Measurements from ENCODE around the gene ASPA. TPM values are rescaled to one million over a fixed set of nuclear protein-coding genes. Genes with fewer than 3 reads are reported as not detected.

Gene ASPA
- total and polyA plus RNA-seq, 7 donors, result 0.69 to 8.0 (median 1.2) TPM

- Histone ChIP-seq H3K36me3 (no peaks in the 10 kb centered on the region), H3K4me1 (no peaks in the 10 kb centered on the region), H3K27me3 (no peaks in the 10 kb centered on the region), H3K4me3 (no peak overlapping the region), H3K27ac (no peak overlapping the region), H3K9me3 (no peaks in the 10 kb centered on the region)
- TF ChIP-seq CTCF (IDR thresholded peaks at IDR 0.05), result no peak
- TF ChIP-seq POLR2AphosphoS5 (IDR thresholded peaks at IDR 0.05), result no peak
- no peak for TF ChIP-seq EP300 (IDR thresholded peaks at IDR 0.05)
- TF ChIP-seq POLR2A (IDR thresholded peaks at IDR 0.05), result no peak
- intact Hi-C loops (cut with DNase I), result no loop called here
- DNase-seq, result no peak
- WGBS, 2 donors, result 84 to 92% methylated on average over 10 of the region's 10 CpGs
Observed at GRCh38 chr17:3543453-3543852, 67.7 kb downstream of the ASPA start.

GRCh38 chr17:3544365-3544764 is 68.6 kb downstream of the ASPA start:
- WGBS, 2 donors, result 84 to 85% methylated on average over 5 of the region's 5 CpGs
- Histone ChIP-seq H3K27ac (no peak overlapping the region), H3K4me1 (no peaks in the 10 kb centered on the region), H3K4me3 (no peak overlapping the region), H3K36me3 (no peaks in the 10 kb centered on the region), H3K27me3 (no peaks in the 10 kb centered on the region), H3K9me3 (no peaks in the 10 kb centered on the region)
- TF ChIP-seq POLR2A (IDR thresholded peaks at IDR 0.05) (no peak), EP300 (IDR thresholded peaks at IDR 0.05) (no peak), POLR2AphosphoS5 (IDR thresholded peaks at IDR 0.05) (no peak), CTCF (IDR thresholded peaks at IDR 0.05) (no peak)
- no peak for DNase-seq
- intact Hi-C loops (cut with DNase I), result no loop called here

- no peak overlapping the region for H3K4me3 ChIP-seq
- TF ChIP-seq POLR2A (IDR thresholded peaks at IDR 0.05), result no peak
- WGBS, 2 donors, result 78 to 81% methylated on average over 9 of the region's 9 CpGs
- no peaks in the 10 kb centered on the region for H3K9me3 ChIP-seq
- no peaks in the 10 kb centered on the region for H3K36me3 ChIP-seq
- H3K4me1 ChIP-seq, result no peaks in the 10 kb centered on the region
- H3K27me3 ChIP-seq, result no peaks in the 10 kb centered on the region
- H3K27ac ChIP-seq, result no peak overlapping the region
- no peak for DNase-seq
- intact Hi-C loops (cut with DNase I), result no loop called here
Observed at GRCh38 chr17:3545151-3545550, 69.4 kb downstream of the ASPA start.

- TF ChIP-seq POLR2AphosphoS5 (IDR thresholded peaks at IDR 0.05), result no peak
- TF ChIP-seq EP300 (IDR thresholded peaks at IDR 0.05), result no peak
- TF ChIP-seq CTCF (IDR thresholded peaks at IDR 0.05), result no peak
- TF ChIP-seq POLR2A (IDR thresholded peaks at IDR 0.05), result no peak
- Histone ChIP-seq H3K9me3 (no peaks in the 10 kb centered on the region), H3K27ac (no peak overlapping the region), H3K27me3 (no peaks in the 10 kb centered on the region), H3K4me1 (no peaks in the 10 kb centered on the region), H3K36me3 (no peaks in the 10 kb centered on the region), H3K4me3 (no peak overlapping the region)
- DNase-seq, result no peak
- intact Hi-C loops (cut with DNase I), result no loop called here
- 54 to 88% methylated on average over 3 to 5 of the region's 5 CpGs for WGBS, 2 donors
Observed at GRCh38 chr17:3546521-3546920, 70.7 kb downstream of the ASPA start.

GRCh38 chr17:3546997-3547396 is 71.2 kb downstream of the ASPA start:
- no peak overlapping the region for H3K4me3 ChIP-seq
- H3K27me3 ChIP-seq, result no peaks in the 10 kb centered on the region
- no peaks in the 10 kb centered on the region for H3K36me3 ChIP-seq
- no peak for DNase-seq
- WGBS, 2 donors, result 96% methylated on average over 8 of the region's 8 CpGs
- TF ChIP-seq EP300 (IDR thresholded peaks at IDR 0.05), result no peak
- no peak for TF ChIP-seq POLR2AphosphoS5 (IDR thresholded peaks at IDR 0.05)
- no peak for TF ChIP-seq POLR2A (IDR thresholded peaks at IDR 0.05)
- no peak for TF ChIP-seq CTCF (IDR thresholded peaks at IDR 0.05)
- no peaks in the 10 kb centered on the region for H3K4me1 ChIP-seq
- intact Hi-C loops (cut with DNase I), result no loop called here
- H3K9me3 ChIP-seq, result no peaks in the 10 kb centered on the region
- no peak overlapping the region for H3K27ac ChIP-seq

All from sigmoid colon (tissue), 7 donors.